Embryonic facial prominence (tissue), 1 donor: Measurements from ENCODE around the gene SERPINE3.

Experiments used
- DNase-seq: peaks from one replicate; pipeline ENCODE4 v3.0.0-alpha.2; 2016; ENCODE audit errors: extremely low spot score

Gene SERPINE3

DNA sequence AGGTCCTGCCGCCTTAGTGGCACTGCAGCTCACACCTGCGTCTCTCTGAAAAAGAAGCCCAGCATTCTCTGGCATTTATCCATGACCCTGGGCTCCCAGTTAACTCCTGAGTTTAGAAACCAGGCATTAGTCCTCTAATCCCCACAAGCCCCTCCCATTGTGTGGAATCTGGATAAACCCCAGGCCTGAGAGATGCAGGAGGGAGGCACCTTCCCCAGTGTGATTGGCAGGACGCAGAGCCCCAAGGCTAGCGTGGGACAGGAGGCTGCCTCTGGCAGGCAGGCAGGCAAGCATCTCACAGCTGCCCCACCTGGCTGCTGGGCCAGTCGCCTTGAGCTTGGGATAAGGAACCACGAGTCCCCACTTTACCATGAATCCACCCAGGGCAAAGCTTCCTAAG is 11.0 kb upstream of the SERPINE3 start:
- DNase-seq, result no peak

DNA sequence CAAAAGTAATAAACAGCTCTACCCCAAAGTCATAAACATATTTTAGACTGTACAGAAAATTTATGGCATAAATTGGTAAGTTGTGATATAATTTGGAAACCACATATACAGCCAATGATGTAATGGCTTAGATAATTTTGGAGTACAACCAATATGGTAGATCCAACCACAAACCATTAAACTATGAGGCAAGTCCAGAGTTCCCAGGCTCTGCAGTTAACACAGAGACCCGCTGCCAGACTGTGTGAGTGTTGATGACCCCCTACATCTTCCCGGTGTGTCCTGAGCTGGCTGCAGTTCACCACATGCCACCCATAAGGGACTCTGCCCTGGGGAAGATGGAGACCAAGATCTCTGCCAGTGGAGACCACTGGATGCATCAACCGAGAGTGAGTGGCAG is 9.9 kb upstream of the SERPINE3 start:
- DNase-seq, result no peak

DNA sequence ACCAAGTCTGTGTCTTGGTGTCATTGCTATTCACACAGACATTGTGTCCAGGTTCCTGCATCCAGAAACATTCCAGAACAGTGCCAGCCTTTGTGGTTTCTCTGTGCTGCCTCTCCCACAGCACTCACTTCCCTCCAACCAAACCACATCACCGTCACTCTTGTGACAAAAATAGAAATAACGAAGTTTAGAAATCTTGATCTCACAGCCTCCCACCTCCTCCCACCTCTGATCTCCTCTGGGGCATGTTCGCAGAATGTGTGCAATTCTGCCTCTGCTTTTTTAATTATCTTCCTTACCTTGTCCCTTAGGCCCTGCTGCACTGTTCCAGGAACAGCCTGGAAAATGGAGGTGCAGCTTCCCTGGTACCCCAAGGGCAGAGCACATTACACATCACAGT is 8.7 kb upstream of the SERPINE3 start:
- no peak for DNase-seq

DNA sequence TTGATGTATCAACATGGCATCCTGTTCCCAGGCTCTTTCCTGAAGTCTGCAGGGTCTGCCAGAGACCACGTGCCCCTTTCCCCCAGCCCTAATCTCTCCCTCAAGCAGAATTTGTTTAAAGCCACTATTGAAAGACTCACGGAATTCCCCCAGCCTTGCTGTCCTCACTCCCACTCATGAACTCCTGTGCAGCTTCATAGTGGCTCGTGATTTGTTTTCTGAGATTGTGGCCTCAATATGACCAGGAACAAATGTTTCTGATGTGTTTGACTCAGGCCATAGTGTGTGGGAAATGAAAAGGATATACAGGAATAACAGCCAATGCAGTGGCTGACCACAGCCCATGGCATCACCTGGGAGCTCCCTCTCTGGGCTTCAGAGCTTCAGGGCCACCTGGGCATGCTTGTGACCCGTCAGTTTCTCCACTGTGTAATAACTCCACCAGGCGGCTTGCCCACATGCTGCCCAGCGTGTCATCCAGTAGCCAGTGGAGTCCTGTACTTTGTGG is 8.1 kb upstream of the SERPINE3 start:
- no peak for DNase-seq

DNA sequence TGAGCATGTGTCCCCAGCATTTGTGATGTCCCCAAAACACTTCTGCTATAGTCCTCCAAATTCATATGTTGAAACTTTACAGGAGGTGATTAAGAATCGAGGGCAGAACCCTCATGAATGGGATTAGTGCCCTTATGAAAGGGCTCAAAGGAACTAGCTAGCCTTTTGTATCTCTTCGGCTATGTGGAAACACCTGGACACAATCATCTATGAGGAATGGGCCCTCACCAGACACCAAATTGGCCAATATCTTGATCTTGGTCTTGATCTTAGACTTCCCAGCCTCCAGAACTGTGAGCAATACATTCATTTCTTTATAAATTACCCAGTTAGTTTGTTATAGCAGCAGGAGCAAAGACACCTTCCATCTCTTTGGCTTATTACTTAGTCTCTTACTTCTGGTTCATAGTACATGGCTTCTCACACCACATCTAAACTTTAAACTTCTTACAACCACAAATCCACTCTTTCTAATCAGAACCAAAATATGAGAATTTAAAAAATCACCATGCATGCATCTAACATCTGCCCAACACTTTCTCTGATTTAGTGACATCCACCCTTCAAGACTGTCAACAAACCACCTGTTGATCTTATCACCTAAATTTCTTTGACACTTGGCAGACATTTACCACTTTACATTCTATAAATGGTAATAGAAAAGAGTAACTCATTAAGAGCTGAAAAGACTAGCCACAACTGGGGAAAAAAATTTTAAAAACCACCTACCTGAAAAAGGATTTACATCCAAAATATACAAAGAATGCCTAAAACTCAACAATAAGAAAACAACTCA is 6.7 kb upstream of the SERPINE3 start:
- DNase-seq, result no peak

DNA sequence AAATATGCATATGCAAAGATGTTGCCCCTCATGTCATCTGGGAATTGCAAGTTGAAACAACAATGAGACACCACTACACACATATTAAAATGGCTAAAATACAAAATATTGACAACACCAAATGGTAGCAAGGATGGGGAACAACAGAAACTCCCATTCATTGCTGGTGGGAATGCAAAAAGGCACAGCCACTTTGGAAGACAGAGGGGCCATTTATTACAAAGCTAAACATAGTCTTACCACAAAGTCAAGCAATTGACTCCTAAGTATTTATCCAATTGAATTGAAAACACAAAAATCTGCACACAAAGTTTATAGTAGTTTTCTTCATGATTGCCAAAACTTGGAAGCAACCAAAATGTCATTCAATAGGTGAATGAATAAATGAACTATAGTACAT is 6.1 kb upstream of the SERPINE3 start:
- DNase-seq, result no peak

DNA sequence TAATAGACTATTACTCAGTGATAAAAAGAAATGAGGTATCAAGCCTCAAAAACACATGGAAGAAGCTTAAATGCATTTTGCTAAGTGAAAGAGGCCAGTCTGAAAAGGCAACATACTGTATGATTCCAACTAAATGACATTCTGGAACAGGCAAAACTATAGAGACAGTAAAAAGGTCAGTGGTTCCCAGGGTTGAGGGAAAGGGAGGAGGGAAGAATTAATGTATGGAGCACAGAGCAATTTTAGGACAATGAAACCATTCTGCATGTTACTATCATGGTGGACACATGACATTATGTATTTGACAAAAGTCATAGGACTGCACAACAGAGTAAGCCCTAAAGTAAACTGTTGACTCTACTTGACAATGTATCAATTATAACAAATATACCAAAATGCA is 5.7 kb upstream of the SERPINE3 start:
- DNase-seq, result no peak

DNA sequence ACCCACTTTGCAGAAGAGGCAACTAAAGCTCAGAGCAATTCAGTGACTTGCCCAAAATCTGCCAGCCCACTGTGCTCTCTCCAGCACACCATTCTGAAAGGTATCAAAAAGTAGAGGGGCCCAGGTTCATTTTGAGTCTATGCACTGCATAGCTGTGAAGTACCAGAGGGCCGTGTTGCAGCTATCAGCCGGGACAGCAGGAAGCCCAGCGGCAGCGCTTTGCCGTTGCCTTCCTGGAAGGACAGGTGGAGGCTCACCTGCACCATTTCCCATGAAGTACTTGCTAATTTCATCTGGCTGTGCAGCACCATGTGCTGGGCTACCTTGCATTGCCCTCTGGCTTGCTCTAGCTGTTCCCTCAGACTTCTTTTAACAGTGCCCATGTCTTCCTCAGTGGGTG is 2.7 kb upstream of the SERPINE3 start:
- no peak for DNase-seq

DNA sequence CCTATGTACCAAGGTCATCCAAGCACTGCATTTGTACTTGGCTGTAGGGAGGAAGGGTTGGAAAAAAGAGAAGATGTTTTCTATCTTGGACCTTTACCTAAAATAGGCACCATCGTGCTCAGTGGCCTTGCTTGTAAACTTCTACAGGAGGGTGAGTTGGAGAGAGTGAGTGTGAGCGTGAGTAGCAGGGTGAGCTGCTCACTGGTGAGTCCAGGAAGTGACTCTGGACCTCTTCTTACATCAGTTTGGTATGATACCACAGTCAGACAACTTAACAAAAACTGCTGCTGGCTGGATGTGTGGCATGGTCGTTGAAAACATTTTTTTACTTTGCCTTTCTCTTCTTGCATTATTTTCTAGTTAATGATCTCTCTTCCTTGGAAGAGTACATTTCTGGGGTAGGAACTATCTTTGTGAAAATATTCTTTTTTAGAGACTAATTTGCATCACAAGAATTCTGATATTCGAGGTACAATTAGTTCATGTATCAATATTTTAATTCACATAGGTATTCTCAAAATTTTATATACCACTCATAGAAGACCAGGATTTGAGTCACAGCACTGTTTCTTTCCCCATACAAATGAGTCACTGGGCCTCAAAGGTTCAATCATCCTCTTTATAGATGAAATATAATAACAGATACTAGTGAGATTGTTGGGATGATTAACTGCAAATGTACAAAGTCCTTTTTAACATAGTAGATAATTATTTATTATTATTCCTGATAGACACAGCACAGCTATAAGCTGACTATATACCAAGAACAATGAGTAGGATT is 651 bp downstream of the SERPINE3 start:
- DNase-seq, result no peak

DNA sequence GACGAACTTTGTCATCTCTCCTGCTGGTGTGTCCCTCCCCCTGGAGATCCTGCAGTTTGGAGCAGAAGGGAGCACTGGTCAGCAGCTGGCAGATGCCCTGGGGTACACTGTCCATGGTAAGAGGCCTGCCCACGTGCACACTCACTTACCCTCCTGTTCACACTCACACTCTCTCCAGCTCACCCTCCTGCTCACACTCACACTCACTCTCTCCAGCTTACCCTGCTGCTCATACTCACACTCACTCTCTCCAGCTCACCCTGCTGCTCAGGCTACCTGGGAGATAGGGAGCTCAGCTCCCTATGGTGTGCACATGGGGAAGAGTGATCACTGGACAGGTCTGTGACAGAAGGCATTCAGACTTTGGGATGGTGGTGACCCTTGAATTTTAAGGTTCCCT is 1.7 kb downstream of the SERPINE3 start:
- DNase-seq, result no peak

DNA sequence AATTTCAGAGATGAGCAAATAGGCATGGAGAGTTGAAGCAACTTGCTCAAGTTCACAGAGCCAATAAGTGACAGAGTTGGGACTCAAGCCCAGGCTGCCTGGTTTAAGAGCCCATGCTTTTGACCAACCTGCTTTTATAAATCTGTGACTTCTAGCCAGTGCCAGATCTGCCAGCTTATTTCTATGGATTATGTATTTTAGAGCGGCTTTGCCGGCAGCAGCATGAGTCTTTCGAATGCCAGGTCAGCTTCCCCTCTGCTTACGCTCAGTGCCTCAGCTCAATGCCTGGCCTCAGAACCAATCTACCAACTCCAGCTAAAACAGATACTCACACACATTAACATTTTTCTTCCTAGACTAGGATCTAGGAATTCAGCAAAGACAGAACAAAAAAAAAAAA is 2.3 kb downstream of the SERPINE3 start:
- no peak for DNase-seq

DNA sequence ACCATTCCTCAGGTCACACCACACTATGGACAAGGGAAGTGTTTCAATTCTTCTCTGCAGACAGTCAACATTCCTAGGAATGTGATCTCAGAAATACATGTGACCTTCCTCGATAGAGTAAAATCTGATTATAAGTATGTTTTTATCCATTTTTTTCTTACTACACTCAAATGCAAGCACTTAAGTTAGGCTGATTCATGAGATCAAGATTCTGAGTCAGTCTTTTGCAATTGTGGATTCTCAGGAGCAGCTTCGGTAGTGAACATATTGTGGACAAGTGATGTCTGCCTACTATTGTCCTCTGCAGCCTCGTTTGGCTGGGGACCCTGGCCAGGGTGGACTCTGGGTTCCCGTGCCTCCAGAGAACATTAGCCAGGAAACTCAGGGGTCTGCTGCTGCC is 3.2 kb downstream of the SERPINE3 start:
- DNase-seq, result no peak

DNA sequence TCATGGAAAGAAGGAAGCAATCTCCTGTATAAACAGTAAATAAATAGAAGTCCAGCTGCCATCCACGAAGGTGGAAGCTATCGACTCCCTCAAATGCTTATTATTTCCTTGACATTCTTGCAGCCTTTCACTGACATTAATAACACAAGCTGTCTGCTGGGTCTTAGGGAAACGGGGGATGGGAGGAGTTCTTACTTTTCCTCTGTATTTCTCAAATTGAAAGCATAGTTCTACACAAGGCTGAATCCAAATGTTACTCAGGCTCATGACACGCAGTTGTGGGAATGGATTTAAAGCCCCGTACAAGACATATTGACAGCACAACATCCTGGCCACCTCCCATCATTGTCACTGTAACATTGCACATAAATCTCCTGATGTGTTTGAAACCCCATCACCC is 4.0 kb downstream of the SERPINE3 start:
- no peak for DNase-seq

DNA sequence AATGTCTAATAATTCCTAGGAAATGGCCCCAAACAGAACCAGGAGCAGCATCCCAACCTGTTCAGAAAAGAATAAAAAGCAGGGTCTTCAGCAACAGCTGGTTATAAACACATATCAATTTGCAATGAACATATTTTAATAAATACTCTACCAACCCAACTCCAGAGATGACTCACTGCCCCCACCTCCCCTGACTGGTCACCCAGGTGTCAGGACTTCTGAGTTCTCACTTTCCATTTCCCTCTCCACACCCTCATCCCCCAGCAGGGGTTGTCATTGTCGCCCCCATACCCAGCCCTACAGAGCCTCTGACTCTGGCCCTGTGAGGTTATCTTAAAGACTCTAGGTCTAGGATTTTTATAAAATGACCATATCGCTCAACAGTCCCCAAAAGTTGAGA is 6.9 kb downstream of the SERPINE3 start:
- DNase-seq, result no peak

DNA sequence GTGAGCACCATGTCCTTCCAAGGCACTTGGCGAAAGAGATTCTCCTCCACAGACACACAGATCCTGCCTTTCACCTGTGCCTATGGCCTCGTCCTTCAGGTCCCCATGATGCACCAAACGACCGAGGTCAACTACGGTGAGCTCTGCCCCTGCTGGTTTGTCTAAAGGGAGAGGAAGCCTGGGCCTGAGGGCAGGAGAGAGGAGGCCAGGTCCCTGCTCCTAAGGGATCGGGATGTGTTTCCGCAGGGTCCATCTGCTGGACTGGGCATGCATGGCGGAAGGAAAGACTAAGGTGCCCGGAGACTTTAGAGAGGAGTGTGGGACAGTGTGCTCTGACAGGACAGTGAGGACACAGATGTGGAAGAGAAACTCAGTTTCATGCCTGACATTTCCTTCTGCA is 7.6 kb downstream of the SERPINE3 start:
- no peak for DNase-seq

DNA sequence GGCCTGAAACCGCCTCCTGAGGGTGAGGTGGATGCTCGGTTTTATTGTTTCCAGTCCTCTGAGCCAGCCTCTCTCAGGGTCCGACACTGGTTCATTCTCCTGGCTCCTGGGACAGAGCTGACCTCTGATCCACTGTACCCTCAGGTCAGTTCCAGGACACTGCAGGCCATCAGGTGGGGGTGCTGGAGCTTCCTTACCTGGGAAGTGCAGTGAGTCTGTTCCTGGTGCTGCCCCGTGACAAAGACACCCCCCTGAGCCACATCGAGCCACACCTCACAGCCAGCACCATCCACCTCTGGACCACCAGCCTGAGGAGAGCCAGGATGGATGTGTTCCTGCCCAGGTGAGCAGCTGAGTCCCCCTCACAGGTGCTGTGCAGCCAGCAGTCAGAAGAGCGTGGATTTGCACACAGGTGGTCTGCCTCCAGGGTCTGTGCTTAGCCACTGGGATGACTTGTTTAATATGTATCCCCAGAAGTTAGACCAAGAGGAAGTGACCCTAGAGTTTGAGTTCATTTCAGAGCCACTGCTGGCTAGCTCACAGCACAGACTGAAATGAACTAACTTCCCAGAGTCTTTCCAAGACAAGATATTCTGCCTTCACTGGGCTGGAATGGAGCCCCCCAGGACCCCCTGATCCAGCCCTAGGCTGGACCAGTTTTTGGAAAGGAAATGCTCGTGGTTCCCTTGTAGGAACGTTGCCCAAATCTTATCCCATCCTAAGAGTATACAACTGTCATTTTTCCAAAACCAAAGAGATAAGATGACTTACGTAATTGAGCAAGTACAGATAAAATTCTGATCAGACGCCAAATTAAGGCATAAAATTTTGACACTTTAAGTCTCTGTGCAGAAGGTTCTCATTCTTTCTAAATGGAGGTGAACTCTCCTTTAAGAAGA is 8.8 kb downstream of the SERPINE3 start:
- no peak for DNase-seq

DNA sequence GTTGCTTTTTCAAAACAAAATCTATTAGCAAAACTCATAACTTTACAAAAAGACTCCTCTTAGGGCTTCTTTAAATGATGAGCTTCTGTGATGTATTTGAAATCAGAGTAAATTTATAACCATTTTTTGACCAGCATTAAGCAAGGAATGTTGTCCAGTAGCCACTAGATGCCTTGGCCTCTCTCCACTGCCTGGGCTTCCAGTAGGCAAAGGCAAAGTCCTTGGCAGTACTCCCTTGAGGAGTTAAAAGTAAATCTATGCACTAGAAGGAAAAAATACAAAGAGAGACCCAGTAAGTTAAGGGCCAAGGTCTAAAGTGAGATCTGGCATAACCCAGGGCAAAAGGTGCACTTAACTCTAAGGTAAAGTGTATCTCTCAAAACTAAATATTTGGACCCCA is 9.5 kb downstream of the SERPINE3 start:
- no peak for DNase-seq

DNA sequence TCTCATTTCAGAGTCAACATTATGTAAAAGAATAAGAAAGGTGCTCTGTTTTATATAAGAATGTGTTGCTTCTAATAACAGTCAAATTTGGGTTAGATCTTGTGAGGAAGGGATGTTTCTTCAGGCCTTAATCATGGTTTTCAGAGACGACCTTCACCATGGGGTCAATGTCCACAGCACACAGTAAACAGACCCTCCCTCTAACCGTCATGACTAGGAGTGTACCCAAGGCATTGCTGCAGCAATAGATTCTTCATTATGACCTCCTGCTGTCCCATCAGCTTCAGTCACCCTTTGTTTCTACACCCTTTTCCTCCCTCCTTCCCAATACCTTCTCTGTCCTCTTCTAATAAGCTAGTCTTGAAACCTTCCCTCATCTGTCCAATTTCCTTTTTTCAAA is 15.7 kb downstream of the SERPINE3 start:
- DNase-seq, result no peak

DNA sequence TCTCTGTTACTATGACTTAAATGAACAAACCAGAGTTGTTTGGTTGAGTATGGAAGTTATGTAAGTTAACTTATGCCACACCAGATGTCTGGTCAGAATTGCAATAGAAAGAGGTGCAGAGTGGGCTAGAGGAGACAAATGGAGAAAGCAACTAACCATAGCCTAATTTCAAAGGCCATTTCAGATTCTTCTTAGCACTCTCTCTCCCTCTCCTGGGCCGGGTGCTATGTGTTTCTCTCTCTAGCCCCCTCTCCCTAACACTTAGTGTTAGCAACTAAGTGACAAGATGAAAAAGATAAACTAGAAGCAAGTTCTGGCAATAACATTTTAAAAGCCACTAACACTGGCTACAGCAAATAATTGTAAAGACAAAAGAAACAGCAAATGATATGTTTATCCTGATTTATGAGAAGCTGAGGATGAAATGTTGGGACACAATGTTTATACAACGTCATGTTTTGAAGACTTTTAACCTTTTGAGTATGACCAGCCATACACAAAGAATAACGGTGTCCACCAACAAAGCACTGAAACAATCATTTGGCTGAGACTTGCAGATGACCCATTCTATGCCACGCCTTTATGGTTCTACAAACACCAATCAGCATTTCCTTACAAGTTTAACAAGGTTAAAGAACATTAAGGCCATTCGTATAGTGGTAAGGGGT is 18.6 kb downstream of the SERPINE3 start:
- DNase-seq, result no peak

DNA sequence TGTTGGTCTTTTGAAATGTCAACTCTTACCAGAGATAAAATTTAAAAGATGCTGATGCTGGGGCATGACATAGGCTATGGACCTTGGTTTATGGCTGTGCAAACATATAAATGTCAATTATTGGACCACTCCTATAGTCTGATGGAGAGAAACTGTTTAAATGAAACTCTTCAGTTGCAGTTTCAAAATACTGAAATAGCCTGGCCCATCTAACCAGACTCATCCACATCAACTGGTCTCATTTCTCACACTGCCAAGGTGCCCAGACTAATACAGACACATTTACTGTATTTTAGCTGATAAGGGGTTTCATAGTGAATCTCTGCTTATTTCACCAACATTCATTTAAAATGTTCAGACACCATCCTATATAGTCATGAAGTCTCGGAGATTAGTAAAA is 19.9 kb downstream of the SERPINE3 start:
- no peak for DNase-seq

DNA sequence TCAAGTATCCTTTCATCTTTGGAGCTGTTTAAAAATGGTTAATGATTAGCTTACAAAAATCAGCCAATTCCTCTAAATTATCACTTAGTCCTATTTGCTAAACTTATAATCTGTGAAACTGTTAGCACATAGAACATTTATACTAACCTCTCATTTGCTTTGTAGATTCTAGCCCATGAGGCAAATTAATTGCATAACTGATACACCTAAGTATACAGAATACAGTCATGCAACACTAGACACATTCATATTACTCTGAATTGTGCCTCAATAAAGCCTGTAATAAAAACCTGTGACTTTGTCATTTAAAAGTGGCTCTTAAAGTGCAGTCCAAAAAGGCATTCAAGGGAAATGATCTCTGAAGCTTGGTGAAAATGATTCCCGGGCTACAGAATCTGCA is 21.0 kb downstream of the SERPINE3 start:
- DNase-seq, result no peak

DNA sequence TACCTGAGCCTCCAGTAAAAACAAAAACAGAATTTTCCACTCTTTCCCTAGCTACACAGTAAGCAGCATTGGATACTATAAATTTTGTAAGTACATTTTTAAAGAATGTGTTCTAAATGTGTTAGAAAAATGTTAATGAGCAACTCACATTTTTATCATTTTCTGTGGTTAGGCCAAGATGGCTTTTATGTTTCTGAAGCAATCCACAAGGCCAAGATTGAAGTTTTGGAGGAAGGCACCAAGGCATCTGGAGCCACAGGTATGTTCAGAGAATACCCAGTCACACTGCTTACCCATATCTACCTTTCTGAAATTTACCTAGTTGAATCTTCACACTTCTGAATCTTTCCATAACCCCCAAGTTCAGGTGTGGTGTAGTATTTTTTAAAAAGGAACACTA is 21.6 kb downstream of the SERPINE3 start:
- DNase-seq, result no peak
